PFSK-1 (cell line): ENCODE data around the gene ERVK3-1.

Experiments used
- FOXP2 ChIP-seq: optimal IDR thresholded peaks from 2 replicates; pipeline ENCODE3; 2011; ENCODE audit warnings: borderline replicate concordance, control low read depth, inconsistent platforms; ENCODE audit not compliant: insufficient read depth; ENCODE audit errors: extremely low read length, extremely low read depth
- POLR2AphosphoS5 ChIP-seq: IDR thresholded peaks from 2 replicates; pipeline ENCODE4 v1.6.1; 2012; ENCODE audit warnings: low read depth, mild to moderate bottlenecking, control low read depth, low read length, moderate library complexity
- REST ChIP-seq, 2 experiments: IDR thresholded peaks; 2 replicates each; pipeline versions ENCODE4 v1.6.1 to v1.8.0; 2011 to 2012; ENCODE audit warnings: low read depth in 2 of 2, low read length in 2 of 2, control low read depth in 1 of 2, inconsistent platforms in 1 of 2, mild to moderate bottlenecking in 1 of 2, moderate library complexity in 1 of 2; ENCODE audit not compliant: insufficient read depth in 1 of 2
- SIN3A ChIP-seq: IDR thresholded peaks from 2 replicates; pipeline ENCODE4 v1.6.1; 2012; ENCODE audit warnings: mild to moderate bottlenecking, low read length, moderate library complexity, borderline replicate concordance; ENCODE audit not compliant: insufficient read depth
- TAF1 ChIP-seq: IDR thresholded peaks from 2 replicates; pipeline ENCODE4 v1.6.1; 2012; ENCODE audit warnings: low read length, control low read depth, borderline replicate concordance; ENCODE audit not compliant: insufficient read depth

- TF ChIP-seq TAF1 (no peak), POLR2AphosphoS5 (no peak), REST (IDR thresholded peaks at IDR 0.05; ENCODE audit: insufficient read depth in 1 of 2, low read depth in 2 of 2, low read length in 2 of 2) (no peak), SIN3A (no peak), FOXP2 (no peak)
Measured at GRCh38 chr19:58355908-58356765, 51.0 kb downstream of the ERVK3-1 start.
